Thyroid gland (tissue), 4 donors: ENCODE data around the gene NDP. TPM values are rescaled to one million over a fixed set of nuclear protein-coding genes. Genes with fewer than 3 reads are reported as not detected.
"Not testable (repeated sequence)": the region's sequence is repeated elsewhere in the genome, so short reads cannot be mapped to it uniquely, and the experiment has no call there.

ENCODE experiments used
- DNase-seq, 2 donors: peaks; one replicate each; pipeline ENCODE4 v3.0.0-alpha.2; 2019
- H3K27ac ChIP-seq, 3 donors: fragments of 200-600 bp; sonication (generic); 1 replicate in 2 of 3; 2 replicates in 1 of 3; pipeline ENCODE4 v1.5.1; 2016 to 2019; ENCODE audit warnings: mild to moderate bottlenecking in 1 of 3, moderate library complexity in 1 of 3
- H3K27me3 ChIP-seq: fragments of 200-600 bp; sonication (generic); one replicate; pipeline ENCODE4 v1.5.1; 2019
- H3K36me3 ChIP-seq, 2 donors: fragments of 200-600 bp; sonication (generic); one replicate each; pipeline ENCODE4 v1.5.1; 2016 to 2019
- H3K4me1 ChIP-seq, 2 donors: fragments of 200-600 bp; sonication (generic); one replicate each; pipeline ENCODE4 v1.5.1; 2017 to 2019
- H3K4me3 ChIP-seq, 3 donors: fragments of 200-600 bp; sonication (generic); replicated peaks in 1 of 3; 1 replicate in 2 of 3; 2 replicates in 1 of 3; pipeline ENCODE4 v1.5.1; 2016; ENCODE audit warnings: mild to moderate bottlenecking in 1 of 3
- H3K9me3 ChIP-seq: fragments of 200-600 bp; sonication (generic); one replicate; pipeline ENCODE4 v1.5.1; 2017
- POLR2A ChIP-seq, 2 donors: fragments of 450-650 bp; IDR thresholded peaks; one replicate each; pipeline ENCODE4 v1.6.1; 2017; ENCODE audit warnings: antibody characterized with exemption in 2 of 2, mild to moderate bottlenecking in 2 of 2, moderate library complexity in 1 of 2
- WGBS, 2 donors: methylation state at CpG; one replicate each; pipeline ENCODE4 v1.1.5; 2017; 5-methylcytosine and 5-hydroxymethylcytosine counted together
- intact Hi-C: fragments of 100-400 bp; cut with DNase I; formaldehyde crosslinking; loops from one replicate; pipeline ENCODE4 v1.15.1; 2023
- total RNA-seq, 4 donors: library from RNA; depleted of rRNA; stranded (reverse); fragments of >200 nt; gene quantifications; one replicate each; pipeline ENCODE4 v1.2.3, GENCODE V29; 2016
- TF ChIP-seq, protein P1 (sequence below), 6 experiments: fragments of 200-600 bp in 3 of 6; fragments of 450-650 bp in 3 of 6; sonication (generic) in 3 of 6; IDR thresholded peaks; one replicate each; pipeline ENCODE4 v1.5.1; 2016 to 2019; ENCODE audit warnings: antibody characterized with exemption in 6 of 6, mild to moderate bottlenecking in 2 of 6, inconsistent platforms in 1 of 6, moderate library complexity in 1 of 6

NDP gene
- total RNA-seq, 4 donors from 2014 or later: 0.22 to 0.81 TPM; not detected in 2

DNA sequence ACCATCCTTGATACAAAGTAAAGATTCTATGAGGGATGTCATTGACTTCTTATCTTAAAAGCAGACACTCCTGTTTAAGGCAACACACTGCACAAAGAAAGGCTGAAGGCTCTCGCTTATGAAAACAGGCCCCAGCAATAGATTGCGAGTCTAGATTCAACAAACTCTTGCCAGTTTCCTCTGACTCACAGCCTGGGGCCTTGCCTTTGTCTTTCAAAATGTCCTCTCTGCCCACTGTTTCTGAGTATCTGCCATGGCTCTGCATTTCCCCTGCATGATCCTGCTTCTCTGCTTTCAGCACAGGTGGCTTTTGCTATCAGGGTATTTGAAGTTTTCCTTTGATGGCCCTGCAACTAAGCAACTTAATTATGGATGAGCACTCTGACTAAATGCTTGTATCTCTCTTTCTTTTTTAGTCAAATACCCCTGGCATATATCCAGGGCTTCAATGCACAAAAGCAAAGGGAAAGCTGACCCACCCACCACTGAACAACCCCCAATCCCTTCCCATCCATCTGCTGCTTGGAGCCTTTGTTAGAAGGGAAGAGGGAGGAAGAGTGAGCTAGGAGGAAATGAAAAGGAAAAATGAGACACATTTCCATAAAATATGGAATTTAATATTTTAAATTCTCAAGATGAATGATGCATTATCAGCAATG lies 32.2 kb downstream of the NDP start:
- intact Hi-C loops: no loop called here
- WGBS, 2 donors: 29 to 35% methylated on average over 2 of the region's 2 CpGs
- Histone ChIP-seq H3K4me3 (no peak overlapping the region), H3K4me1 (no peaks in the 10 kb centered on the region), H3K9me3 (no peaks in the 10 kb centered on the region), H3K36me3 (no peaks in the 10 kb centered on the region), H3K27ac (no peak overlapping the region), H3K27me3 (no peaks in the 10 kb centered on the region)
- no peak for DNase-seq
- TF ChIP-seq, protein P1, sequence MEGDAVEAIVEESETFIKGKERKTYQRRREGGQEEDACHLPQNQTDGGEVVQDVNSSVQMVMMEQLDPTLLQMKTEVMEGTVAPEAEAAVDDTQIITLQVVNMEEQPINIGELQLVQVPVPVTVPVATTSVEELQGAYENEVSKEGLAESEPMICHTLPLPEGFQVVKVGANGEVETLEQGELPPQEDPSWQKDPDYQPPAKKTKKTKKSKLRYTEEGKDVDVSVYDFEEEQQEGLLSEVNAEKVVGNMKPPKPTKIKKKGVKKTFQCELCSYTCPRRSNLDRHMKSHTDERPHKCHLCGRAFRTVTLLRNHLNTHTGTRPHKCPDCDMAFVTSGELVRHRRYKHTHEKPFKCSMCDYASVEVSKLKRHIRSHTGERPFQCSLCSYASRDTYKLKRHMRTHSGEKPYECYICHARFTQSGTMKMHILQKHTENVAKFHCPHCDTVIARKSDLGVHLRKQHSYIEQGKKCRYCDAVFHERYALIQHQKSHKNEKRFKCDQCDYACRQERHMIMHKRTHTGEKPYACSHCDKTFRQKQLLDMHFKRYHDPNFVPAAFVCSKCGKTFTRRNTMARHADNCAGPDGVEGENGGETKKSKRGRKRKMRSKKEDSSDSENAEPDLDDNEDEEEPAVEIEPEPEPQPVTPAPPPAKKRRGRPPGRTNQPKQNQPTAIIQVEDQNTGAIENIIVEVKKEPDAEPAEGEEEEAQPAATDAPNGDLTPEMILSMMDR (IDR thresholded peaks at IDR 0.05): no peak
- no peak for TF ChIP-seq POLR2A (IDR thresholded peaks at IDR 0.05)

DNA sequence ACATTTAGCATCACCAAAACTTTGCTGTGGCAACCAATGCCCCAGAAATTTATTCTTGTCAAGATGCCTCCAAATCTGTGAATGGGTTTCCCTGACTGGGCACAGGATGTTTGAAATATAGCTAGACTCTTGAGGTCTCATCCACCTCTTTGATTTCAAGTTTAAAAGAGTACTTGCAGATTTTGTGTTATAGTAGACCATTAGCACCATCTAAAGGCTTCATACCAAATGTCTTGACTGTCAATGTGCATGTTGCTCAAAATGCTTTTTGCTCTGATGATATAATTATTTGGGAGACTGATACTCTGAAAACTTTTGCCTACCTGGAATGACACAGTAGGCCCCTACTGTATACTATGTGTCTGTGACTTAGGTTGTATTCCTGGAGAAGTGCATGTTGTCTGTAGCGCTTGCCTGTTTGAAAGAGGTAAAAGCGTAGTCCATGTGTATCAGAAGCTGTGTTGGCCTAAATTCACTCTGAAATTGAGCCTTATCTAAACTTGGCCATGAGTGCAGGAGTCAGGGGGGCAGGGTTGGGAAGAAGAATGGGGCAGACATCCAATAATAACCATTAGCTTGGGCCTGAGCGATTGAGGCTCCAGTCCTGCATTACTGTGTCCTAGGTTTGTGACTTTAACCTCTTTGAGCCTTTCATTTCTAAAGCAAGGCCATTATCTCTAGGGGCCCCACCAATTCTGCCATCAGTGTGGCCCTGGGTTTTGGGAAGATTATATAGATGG lies 33.8 kb downstream of the NDP start:
- Histone ChIP-seq H3K36me3 (no peaks in the 10 kb centered on the region), H3K4me3 (no peak overlapping the region), H3K27ac (no peak overlapping the region), H3K4me1 (no peaks in the 10 kb centered on the region), H3K9me3 (no peaks in the 10 kb centered on the region), H3K27me3 (no peaks in the 10 kb centered on the region)
- intact Hi-C loops: no loop called here
- 67 to 90% methylated on average over 1 to 3 of the region's 3 CpGs for WGBS, 2 donors
- DNase-seq: no peak
- TF ChIP-seq, protein P1 (IDR thresholded peaks at IDR 0.05): no peak
- TF ChIP-seq POLR2A (IDR thresholded peaks at IDR 0.05): no peak

GRCh38 chrX:43922032-43922431 lies 51.2 kb downstream of the NDP start:
- H3K36me3 ChIP-seq, intact Hi-C loops, DNase-seq, H3K27ac ChIP-seq, H3K9me3 ChIP-seq, H3K4me1 ChIP-seq, H3K27me3 ChIP-seq, H3K4me3 ChIP-seq: not testable (repeated sequence)
- WGBS, 2 donors: 94 to 95% methylated on average over 3 of the region's 3 CpGs

DNA sequence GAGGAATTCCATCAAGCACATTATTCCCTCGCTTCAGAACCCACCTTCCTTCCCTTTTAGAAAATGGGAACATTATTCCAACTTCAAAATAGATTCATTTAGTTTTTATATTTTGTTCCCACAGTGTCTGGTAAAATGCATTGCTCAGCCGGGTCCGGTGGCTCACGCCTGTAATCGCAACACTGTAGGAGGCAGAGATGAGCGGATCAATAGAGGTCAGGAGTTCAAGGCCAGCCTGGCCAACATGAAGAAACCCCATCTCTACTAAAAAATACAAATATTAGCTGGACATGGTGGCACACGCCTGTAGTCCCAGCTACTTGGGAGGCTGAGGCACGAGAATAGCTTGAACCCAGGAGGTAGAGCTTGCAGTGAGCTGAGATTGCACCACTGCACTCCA lies 62.4 kb downstream of the NDP start:
- H3K27me3 ChIP-seq, H3K27ac ChIP-seq, H3K9me3 ChIP-seq, intact Hi-C loops, H3K4me1 ChIP-seq, DNase-seq, H3K36me3 ChIP-seq, H3K4me3 ChIP-seq: not testable (repeated sequence)
- 93% methylated on average over 8 of the region's 8 CpGs for WGBS, 2 donors

- Histone ChIP-seq H3K4me3 (no peak overlapping the region), H3K27ac (no peak overlapping the region), H3K36me3 (no peaks in the 10 kb centered on the region), H3K9me3 (no peaks in the 10 kb centered on the region), H3K27me3 (no peaks in the 10 kb centered on the region), H3K4me1 (no peaks in the 10 kb centered on the region)
- DNase-seq: no peak
- TF ChIP-seq, protein P1 (IDR thresholded peaks at IDR 0.05): no peak
- no peak for TF ChIP-seq POLR2A (IDR thresholded peaks at IDR 0.05)
- intact Hi-C loops: no loop called here
- 80% methylated on average over 1 of the region's 1 CpG; no CpG with 5 or more reads in 1 of the 2 donors for WGBS, 2 donors
These were observed 63.2 kb downstream of the NDP start for GRCh38 chrX:43910012-43910411.

GRCh38 chrX:43909141-43909540 lies 64.0 kb downstream of the NDP start:
- intact Hi-C loops: no loop called here
- Histone ChIP-seq H3K27me3 (no peaks in the 10 kb centered on the region), H3K4me1 (no peaks in the 10 kb centered on the region), H3K9me3 (no peaks in the 10 kb centered on the region), H3K4me3 (no peak overlapping the region), H3K36me3 (no peaks in the 10 kb centered on the region), H3K27ac (no peak overlapping the region)
- TF ChIP-seq POLR2A (IDR thresholded peaks at IDR 0.05): no peak
- TF ChIP-seq, protein P1 (IDR thresholded peaks at IDR 0.05): no peak
- no peak for DNase-seq
- 100% methylated on average over 1 of the region's 1 CpG for WGBS, 2 donors
